Right lung (tissue), 5 donors: ENCODE data around the gene THRB. TPM values are rescaled to one million over a fixed set of nuclear protein-coding genes. Genes with fewer than 3 reads are reported as not detected.

Experiments used
- DNase-seq, 2 donors: peaks; one replicate each; pipeline ENCODE4 v3.0.0-alpha.2; 2013
- polyA plus RNA-seq, 5 donors: library from polyadenylated mRNA; unstranded; fragments of 120-200 nt; gene quantifications; one replicate each; pipeline versions ENCODE4 v1.2.1 to v1.2.3, GENCODE V29; 2013; ENCODE audit warnings: inconsistent platforms in 1 of 5, low replicate concordance in 1 of 5; ENCODE audit not compliant: insufficient read length in 5 of 5, insufficient read depth in 1 of 5

The THRB gene
- polyA plus RNA-seq, 5 donors = 9.4 to 17.6 (median 17.0) TPM

DNA sequence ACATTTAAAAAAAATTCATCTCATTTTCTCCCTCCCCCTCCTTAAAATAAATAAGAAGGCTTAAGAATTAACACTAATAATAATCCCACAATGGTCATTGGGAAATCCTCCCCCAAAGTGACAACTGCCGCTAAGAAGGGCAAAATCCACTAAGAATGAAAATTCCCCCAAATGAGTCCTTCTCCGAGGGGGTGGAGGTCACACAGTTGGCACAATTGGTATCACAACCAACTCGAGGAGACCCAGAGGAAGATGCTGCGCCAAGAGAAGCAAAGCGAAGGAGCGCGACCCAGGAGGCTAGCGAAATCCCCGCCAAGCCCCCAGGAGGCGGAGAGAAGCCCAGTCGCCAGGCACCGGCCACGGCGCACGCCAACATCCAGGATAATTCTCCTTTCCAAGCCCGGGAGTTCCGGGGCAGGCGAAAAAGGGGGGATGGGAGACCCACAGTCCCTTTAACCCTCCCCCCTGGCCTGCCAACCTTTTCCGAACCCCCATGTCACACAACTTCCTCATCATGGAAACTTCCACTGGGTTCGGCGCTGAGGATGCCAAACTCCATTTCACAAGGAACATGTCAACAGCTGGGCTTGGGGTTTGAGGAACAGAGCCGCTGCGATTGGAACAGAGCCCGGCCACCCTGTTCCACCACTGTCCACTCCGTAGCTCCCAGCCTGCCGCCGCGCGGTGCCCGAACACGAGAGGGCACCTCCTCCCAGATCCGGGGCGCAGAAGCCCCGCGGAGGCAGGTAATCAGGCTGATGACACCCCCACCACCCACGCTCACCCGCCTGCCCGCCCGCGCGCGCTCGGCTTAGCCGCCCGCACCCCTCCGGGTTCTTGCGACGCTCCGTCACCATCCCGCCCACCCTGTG lies 668 bp downstream of the THRB start:
- DNase-seq = peak; percentile 79

DNA sequence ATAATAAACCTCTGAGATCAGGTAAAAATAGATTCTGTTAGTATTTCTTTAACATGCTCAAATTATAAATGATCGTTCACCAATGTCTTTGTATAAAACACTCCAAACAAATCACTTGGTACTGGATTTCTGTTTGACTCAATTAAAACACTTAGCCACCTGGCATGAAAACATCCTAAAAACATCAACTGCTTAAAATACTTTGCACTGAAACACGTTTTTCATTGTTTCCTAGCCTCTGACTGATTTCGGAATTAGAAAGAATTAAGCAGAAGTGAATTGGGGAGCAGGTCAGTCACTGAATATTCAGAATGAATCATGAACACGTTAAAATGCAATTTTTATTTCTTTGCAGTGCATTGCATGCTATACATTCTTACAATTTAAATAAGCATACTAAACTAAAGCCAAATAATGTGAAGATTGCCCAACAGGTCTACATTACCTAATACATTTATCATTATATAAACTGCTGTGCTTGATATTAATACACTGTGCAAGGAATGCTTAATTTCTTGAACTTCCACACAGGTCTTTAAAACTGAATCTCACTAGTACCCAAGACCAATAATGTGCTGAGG lies 1.6 kb downstream of the THRB start:
- no peak for DNase-seq

DNA sequence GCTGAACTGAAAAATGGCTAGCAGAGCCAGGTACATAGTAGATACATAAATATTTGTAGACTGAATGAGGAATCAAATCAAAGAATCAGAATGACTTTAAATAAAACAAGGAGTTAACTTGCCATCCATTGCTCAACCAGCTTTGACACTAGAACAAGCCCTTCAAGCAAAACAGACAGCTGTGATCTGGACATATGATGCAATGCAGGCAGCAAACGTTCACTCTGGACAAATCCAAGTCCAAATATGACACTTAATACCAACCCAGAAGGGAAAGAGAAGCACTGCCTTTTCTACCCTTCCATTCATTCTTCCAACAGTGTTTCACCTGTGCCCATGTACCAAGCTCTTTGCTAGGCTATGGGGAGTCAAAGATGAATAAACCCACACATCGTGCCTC lies 4.5 kb downstream of the THRB start:
- DNase-seq = peak; percentile 52 to 59

- no peak for DNase-seq
Observed at GRCh38 chr3:24487325-24488262, 7.1 kb downstream of the THRB start.

DNA sequence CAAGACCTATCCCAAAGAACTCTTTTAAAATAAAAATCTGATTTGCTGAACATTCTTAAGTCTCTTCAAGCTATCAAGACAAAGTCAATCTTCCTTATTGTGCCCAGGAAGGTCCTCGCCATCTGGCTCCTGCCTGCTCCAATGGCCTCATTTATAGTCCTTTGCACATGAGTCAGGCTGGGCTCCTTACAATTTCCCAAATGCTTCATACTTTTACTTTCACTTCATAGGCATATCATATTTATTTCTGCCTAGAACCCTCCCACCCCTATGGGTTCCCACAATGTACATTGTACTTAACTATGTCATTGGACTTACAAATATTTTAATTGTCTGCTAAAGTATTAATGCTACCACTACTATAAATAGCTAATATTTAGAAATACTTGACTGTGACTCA lies 9.1 kb downstream of the THRB start:
- no peak for DNase-seq

DNA sequence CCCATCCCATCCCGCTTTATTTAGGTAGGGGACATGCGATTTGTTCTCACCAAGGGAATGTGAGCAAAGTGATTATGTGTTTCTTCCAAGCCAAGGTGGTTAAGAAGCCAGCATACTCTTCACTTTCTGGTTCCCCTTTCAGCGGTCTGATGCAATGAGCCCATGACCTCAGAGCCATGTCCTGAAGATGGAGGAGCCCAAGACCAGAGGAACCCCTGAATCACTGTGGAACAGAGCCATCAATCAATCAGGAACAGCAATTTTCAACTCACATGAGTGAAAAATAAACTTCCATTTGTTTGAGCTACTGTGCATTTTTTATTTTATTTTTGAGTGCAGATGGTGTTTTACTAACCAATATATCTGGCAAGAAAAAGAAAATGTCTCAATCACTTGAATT lies 10.8 kb downstream of the THRB start:
- DNase-seq = no peak

GRCh38 chr3:24482096-24482705 lies 12.4 kb downstream of the THRB start:
- no peak for DNase-seq

DNA sequence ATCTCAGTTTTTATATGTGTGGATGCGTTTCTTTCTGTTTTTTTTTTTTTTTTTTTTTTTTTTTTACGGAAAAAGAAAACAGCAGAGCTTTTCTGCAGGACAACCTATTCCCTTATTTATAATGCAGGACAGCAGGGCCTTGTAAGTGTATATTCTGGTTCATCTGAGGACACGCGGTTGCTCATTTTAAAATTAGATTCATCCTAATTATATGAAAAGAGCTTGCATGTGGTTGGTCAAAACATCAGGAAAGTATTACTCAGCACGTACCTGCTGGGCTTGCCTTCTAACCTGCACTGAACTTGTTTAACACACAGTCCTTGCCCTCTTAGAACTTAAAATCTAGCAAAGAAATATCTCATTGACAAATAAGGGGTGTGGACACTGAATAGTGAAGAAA lies 13.5 kb downstream of the THRB start:
- DNase-seq = no peak

GRCh38 chr3:24480497-24480896 lies 14.2 kb downstream of the THRB start:
- no peak for DNase-seq

GRCh38 chr3:24479816-24480215 lies 14.8 kb downstream of the THRB start:
- no peak for DNase-seq

GRCh38 chr3:24476871-24477656 lies 17.6 kb downstream of the THRB start:
- no peak for DNase-seq

DNA sequence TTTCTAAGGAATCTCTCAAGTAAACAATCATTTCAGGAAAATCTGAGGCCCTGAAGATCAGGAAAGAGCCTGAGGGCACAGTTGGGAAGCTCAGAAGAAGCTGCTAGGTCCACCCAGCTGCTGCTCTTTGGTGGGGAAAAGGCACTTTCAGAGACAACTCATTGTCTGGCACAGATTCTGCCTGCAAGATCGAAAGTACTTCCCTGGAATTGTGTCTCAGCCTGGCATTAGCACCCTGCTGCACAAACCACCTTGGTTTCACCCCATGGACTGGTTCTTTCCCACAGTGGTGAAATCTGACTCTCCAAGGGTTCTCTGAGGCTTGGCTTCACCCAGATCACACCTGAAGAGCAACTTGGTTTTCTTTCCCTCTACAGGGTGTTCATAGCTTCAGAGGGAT lies 18.7 kb downstream of the THRB start:
- no peak for DNase-seq

- no peak for DNase-seq
Observed at GRCh38 chr3:24474862-24475261, 19.8 kb downstream of the THRB start.

DNA sequence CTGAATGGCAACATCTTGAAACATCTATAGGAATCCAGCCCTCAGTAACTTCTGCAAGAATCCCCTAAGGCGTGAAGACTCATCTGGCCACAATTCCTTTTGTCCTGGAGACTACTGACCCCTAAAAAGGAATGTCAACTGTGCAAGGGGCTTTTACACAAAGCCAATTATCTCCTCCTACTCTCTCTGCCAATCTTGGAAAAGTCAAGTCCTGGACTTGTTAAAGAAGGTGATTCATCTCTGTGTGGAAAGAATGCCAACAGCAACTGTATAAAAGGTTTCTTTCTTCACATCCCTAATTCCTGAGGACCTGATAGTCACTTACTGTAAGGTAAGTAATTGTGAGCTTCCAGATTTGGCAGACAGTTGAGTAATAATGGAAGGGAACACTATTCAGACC lies 22.3 kb downstream of the THRB start:
- no peak for DNase-seq

DNA sequence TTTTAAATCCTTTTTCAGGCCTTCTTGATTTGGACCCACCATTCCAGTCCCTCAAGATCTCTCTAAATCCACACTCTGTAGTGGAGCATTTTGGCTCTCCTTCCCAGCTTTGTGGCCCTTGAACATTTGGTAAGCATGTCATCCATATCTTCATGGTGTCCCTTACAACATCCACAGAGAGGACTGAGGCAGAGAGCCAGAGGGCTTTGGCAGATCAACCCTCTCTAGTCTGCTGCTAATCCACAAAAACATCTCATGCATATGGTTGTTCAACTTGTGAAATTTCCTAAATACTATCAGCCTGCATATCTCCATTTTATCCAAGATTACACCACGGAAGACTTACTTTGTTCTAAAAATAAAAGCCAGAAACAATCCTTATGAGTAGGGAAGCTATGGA lies 23.2 kb downstream of the THRB start:
- no peak for DNase-seq

GRCh38 chr3:24470277-24470676 lies 24.4 kb downstream of the THRB start:
- DNase-seq = no peak

GRCh38 chr3:24464389-24464788 lies 30.3 kb downstream of the THRB start:
- DNase-seq = no peak

- no peak for DNase-seq
Observed at GRCh38 chr3:24462737-24463136, 31.9 kb downstream of the THRB start.

DNA sequence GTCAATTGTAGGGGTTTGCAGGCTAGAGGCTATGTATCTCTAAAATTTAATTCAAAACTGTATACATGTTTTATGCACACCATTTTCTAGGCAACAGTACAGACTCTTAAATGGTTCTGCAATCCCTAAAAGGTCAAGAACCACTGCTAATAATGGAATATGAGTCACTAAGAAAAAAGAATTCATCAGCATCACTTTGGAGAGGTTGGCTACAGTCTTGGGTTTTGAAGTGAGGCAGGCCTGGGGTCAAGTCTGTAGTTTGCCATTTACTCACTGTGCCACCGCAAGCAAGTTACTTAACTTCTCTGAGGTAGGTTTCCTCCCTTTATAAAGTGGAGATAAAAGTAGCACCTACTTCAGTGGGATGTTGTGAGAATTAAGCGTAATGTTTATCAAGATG lies 33.7 kb downstream of the THRB start:
- DNase-seq = no peak

DNA sequence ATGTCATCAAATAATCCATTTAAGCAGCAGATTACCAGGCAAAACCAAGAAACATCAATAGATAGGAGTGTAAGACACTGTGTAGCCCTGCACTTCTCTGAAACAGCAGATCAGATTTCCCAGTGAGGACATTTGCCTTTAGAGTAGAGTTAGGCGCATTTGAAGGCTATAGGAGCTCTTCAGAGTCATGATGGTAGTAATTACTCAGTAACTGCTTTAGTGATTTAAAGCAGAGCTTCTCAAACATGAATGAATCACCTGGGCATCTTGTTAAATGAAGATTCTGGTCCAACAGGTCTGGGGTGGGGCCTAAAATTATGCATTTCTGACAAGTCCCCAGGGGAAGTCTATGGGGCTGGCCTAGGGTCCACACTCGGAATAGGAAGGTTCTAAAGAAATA lies 36.9 kb downstream of the THRB start:
- no peak for DNase-seq

GRCh38 chr3:24454856-24455255 lies 39.8 kb downstream of the THRB start:
- no peak for DNase-seq
